NB4 (cell line): Measurements from ENCODE around the gene LGR5.

ENCODE experiments used
- CTCF ChIP-seq: IDR thresholded peaks from one replicate; pipeline ENCODE4 v1.5.1; 2012; ENCODE audit warnings: low read depth, low read length
- MAX ChIP-seq: IDR thresholded peaks from 2 replicates; pipeline ENCODE4 v1.6.1; 2011; ENCODE audit warnings: low read depth, low read length
- POLR2A ChIP-seq: IDR thresholded peaks from 2 replicates; pipeline ENCODE4 v1.6.1; 2011; ENCODE audit warnings: mild to moderate bottlenecking; ENCODE audit not compliant: insufficient read length; ENCODE audit errors: extremely low read depth

DNA sequence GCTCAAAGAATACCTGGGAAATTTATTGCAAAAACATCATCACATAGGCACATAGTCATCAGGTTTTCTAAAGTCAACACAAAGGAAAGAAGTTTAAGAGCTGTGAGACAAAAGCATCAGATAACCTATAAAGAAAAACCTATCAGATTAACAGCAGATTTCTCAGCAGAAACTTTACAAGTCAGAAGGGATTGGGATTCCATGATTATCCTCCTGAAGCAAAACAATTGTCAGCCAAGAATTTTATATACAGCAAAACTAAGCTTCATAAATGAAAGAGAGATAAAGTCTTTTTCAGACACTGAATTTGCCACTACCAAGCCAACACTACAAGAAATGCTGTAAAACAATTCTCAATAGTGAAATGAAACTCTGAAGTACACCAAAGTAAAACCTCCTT, 28.8 kb upstream of the LGR5 start:
- TF ChIP-seq CTCF (no peak), POLR2A (no peak), MAX (no peak)
